Measurements from ENCODE around the gene DAZAP1.

DAZAP1 gene

DNA sequence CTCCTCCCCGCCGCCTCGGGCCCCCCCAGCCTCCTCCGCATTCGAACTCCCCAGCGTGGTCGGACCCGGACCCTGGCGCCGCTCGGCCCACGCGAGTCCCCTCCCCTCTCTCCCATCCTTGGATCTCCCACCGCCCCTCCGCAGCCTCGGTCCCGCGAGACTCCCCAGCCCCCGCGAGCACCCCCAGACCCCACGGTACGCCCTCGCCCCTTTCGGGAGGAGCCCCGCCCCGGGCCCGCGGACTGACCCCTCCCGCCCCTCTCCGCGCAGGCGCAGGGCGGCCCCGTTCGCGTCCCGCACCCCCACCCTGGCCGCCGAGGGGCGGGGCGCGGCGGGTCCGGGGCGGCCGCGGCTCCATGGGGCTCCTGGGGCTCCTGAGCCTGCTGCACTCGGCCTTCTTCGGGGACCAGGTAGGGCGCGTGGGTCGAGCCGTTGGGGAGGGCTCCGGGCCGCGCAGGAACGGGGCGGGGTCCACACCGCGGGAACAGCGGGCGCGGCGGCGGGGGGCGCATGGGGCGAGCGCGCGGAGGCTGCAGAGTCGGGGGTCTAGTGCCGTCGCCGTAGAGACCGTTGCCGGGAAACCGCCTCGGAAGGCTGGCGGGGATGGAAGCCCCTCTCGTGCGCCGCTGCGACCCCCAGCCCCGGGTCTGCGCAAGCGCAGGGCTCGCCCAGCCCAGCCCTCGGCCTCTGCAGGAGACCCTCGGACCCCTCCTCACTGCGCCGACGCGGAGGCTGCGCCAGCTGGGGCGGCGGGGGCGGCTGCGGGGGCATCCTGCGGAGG, 38.7 kb downstream of the DAZAP1 start:
- peak; percentile 62 for DNase-seq

DNA sequence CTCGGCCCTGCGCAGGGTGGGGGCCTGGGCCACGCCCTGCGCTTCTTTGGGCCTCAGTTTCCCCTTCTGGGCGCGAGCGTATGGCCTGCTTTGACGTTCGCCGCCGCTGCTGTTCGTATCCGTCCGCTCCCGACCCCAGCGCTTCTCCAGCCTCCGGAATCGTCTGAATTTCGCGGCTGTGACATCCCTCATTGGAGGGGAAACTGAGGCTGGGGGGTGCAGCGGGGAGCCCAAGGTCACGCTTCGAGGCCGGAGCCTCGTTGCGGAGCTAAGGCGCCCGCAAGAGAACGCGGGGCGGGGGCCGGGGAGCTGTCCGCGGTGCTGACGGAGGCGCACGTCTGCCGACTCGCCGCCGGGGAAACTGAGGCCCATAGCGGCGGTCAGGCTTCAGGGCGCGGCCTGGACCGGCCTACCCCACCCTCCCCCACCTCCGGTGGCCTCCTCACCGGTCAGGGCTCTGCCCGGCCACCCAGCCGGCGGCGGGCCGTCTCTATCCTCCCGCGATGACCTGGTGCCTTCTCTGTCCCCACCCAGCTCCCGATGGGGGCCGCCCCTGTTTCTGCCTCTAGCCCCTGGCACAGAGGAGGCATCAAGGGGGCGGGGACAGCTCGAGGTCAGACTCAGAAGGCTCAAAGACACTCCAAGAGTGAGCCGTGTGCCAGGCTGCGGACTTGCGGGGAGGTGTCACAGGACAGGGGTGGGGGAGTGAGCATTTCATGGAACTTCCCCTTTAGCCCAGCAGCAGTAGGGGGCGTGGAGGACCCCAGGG, 39.5 kb downstream of the DAZAP1 start:
- no peak for DNase-seq

DNA sequence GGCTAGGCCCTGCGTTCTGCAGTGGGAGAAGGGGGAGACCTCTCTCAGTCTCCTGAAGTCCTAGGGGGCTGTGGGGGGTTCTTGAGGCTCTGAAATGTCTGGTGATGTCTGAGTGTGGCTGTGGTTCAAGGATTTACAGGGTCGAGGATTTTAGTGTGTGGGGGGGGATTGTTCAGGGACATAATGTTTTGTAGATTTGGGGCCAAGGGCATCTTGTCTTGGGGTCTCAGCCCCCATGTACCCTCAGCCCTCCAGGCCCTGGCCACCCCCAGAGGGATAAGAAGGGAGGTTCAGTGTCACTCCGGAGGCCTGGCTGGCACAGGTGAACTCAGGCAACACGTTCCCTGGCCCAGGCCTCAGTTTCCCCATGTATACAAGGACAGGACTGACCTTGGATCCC, 40.1 kb downstream of the DAZAP1 start:
- DNase-seq = no peak

DNA sequence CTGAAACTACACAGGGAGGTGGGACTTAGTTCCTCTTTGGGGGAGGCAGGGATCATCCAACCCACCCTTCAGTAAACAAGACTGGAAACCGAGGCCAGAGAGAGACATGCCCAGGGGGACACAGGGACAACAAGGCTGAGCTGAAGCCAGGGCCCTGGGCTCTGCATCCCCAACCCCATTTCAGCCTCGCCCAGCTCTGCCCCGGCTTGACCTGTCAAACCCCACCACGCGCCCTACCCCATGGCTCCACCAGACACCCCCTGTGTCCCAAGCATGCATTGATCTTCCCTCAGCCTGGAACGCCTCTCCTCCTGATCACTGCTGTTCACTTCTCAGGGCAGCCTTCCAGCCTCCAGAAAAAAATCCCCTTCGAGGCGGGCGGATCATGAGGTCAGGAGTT, 40.6 kb downstream of the DAZAP1 start:
- DNase-seq = no peak

DNA sequence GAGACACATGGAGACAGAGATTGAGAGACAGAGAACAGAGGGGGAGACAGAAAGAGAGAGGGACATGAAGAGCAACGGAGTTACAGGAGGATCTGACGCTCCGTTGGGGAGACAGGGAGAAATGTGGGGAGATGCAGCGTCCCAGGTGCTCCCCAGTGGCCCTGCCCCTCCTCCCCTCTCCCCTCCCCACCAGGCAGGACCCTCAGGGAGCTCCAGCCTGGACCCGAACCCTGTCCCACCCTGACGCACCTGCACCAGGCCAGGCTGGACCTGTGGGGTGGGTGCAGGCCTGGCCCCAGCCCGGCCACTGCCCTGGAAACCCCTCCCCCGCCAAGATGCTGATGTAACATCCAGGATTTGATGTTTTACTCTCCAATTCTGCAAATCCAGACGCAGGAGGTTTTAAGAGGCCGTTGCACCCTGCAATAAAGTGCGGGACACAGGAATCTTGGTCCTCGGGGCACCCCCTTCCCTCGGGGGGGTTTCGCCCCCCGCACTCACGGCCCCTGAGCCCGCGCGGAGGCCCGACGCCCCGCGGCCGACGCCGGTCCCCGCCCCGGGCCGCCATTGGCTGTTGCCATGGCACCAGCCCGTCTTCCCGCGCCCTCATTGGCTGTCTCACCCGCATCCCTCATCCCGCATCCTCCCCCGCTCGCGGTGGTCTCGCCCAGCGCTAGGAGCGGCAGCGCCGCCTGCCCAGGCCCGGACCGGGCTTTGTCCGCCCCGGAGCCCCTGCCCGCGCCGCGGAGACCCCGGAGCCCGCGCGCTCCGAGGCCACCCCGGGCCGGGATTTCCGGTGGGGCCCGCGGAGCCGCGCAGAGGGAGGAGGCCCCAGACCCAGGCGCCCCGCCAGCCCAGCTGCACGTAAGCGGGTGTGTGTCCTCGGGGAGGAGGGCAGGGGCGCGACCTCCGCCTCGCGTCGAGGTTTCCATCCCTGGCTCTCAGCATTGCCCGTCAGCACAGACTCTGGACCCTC, 42.4 kb downstream of the DAZAP1 start, which contains the start of gene APC2:
Gene APC2, plus strand, starts transcription at position 655 of the 976 bp plus-strand sequence. CDS start 2,881 bp downstream, outside the sequence.
- no peak for DNase-seq

DNA sequence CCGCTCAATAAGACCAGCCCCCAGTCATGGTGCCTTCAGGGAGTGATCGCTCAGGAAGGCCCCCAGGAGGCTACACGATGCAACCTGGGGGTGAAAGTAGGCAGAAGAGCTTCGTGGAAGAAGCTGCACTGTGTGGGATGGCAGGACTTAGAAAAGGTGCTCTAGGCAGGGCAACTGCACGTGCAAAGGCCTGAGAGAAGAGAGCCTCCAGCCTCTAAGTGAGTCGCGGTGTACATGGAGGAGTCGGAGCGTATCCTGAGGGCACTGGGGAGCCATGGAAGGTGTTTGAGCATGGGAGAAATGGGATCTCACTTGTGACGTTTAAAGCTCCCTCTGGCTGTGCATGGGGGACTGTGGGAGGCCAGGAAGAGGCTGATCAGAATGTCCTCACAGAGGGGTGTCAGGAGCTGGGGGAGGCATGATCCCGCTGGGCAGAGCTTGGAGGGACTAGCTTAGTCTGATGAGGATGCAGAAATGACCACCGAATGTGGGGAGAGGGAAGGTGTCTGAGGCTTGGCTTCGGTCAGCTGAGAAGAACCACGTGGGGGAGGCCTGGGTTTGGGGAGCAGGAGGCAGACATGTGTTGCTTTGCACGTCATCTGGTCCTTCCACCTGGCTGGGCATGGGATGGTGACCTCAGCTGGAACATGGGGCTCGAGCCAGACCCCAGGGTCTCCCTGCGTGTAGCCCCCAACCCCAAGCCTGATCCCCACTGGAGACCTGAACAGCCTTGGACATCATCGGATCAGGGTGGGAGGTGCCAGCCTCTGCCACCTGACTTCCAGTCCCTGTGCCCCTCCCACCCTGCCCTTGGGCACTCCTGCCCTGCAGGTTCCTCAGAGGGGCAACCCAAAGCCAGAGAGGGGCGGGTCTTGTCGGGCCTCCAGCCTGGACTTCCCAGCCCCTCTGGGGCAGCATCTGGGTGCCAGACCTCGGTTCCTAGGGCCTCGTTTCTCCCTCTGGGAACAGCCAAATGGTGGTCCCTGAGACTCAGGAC, 43.6 kb downstream of the DAZAP1 start:
- DNase-seq = no peak

DNA sequence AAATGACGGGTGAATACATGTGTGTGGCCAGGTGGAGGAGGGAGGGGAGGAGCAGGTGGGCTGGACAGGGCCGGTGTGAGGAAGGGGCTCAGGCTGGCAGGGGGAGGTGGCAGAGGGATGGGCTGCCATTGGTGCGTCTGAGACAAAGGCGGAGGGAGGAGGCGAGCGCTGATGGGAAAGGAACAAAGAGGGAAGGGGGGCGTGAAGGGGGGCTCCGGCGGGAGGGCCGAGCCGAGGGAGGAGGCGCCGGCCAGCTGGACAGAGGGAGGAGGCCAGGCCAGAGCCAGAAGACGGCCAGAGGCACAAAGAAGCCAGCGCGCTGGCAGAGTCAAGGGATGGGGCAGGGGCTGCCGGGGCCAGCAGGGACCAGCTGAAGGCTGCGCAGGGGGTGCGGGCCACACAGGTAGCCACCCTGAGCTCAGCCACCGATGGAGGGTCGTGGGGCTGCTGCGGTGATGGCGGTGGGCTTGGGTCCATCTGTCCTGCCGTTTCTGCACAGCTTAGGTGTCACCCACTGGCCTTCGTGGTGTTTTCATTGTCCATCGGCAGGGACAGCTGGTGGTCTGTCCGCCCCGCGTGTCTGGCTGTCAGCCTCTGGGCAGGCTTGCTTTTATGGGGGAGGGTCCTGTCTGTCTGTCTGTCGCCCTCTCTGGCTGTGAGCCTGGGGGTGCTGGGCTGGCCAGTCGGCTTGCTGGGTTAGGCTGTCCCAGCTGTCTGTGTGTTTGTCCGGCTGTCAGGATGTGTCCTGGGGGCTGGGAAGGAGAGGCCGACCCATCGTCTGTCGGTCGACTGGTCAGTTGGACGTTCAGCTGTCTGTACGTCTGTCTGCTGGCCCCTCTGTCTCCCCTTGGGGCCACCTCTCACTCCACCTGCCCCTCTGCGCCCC, 44.8 kb downstream of the DAZAP1 start:
- DNase-seq = no peak

DNA sequence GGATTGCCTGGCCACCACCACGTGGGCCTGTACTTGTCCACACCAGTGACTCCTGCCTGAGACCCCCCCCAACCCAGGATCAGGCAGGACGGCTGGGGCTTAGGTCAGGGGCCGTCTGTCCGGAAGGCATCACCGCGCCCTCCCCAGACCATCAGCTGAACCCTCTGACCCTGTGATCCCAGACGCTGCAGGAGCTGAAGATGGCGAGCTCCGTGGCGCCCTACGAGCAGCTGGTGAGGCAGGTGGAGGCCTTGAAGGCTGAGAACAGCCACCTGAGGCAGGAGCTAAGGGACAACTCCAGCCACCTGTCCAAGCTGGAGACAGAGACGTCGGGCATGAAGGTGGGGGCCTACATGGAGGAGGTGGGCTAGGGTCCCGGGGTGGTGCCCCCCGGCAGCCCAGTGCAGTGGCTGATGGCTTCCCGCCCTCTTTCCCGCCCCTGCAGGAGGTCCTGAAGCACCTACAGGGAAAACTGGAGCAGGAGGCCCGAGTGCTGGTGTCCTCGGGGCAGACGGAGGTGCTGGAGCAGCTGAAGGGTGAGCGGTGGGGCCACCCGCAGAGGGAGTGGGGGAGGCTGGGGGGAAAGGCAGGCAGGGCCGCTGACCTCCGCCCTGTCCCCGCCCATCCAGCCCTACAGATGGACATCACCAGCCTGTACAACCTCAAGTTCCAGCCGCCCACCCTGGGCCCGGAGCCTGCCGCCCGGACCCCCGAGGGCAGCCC, 45.6 kb downstream of the DAZAP1 start:
- DNase-seq = no peak

DNA sequence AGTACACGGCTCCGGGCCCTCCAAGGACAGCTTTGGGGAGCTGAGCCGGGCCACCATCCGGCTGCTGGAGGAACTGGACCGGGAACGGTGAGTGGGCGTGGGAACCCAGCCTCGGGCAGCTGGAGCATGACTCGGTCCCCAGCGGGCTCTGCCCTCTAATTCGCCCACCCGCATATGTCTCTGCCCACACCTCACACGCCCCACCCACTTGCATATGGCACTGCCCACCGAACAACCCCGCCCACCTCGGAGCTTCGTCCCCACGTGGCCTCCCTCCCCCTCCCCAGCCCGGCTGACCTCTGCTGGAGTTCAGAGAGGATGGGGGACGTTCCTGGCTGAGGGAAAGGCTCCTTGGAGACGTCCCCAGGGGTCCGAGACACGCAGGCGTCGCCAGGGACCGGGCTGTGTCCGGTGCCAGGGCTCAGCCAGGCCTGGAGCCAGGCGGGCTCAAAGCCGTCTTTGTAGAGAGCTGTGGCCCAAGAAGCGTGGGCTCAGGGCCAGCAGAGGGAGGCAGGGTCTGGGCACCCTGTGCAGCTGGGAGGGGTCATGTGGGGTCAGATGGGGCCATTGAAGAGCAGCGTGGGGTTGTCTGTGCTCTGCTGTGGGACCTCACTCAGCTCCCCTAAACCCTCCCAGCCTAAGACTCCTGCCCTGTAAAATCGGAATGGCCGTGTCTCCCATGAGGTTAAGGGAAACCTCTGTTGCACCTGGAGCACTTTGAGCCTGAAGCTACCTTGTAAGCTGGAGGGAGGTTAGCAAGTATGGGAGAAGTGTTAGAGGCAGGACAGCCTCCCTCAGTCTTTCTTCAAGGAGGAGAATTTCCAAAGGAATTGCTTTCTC, 46.4 kb downstream of the DAZAP1 start:
- no peak for DNase-seq

DNA sequence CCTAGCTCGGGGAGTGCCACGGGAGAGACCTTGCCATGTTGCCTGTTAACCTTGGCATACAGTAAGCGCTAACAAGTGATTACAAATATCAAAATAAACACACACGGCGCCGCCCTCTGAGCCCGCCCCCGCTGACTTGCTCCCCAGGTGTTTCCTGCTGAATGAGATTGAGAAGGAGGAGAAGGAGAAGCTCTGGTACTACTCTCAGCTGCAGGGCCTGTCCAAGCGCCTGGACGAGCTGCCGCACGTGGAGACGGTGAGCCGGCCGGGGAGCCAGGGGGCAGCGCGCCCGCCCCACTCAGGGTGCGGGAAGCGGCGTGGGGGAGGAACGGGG, 47.6 kb downstream of the DAZAP1 start:
- no peak for DNase-seq

DNA sequence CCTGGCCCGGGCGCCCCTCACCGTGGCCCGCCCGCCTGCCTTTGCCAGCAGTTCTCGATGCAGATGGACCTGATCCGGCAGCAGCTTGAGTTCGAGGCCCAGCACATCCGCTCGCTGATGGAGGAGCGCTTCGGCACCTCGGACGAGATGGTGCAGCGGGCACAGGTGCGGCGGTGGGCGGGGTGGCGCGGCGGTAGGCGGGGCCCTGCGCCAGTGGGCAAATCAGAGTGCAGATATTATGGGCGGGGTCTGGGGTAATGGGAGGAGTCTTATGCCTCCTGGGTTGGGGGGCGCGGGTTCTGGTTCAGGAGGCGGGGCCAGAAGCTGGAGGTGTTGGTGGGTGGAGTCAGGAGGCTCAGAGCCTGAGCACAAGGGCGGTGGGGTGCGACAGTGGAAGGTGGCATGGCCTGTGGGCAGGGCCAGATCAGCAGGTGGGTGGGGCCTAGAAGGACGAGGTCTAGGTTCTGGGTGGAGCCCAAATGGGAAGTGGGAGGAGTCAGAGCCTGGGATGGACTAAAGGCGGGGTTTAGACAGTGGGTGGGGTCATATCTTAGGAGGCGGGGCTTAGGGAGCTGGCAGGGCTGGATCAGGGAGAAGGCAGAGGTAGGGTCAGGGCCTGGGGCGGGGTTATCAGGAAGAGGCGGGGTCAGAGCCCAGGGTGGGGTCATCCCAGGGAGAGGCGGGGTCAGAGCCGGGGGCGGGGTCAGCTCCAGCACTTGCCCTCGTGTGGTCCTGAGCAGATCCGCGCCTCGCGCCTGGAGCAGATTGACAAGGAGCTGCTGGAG, 48.1 kb downstream of the DAZAP1 start:
- DNase-seq = no peak

DNA sequence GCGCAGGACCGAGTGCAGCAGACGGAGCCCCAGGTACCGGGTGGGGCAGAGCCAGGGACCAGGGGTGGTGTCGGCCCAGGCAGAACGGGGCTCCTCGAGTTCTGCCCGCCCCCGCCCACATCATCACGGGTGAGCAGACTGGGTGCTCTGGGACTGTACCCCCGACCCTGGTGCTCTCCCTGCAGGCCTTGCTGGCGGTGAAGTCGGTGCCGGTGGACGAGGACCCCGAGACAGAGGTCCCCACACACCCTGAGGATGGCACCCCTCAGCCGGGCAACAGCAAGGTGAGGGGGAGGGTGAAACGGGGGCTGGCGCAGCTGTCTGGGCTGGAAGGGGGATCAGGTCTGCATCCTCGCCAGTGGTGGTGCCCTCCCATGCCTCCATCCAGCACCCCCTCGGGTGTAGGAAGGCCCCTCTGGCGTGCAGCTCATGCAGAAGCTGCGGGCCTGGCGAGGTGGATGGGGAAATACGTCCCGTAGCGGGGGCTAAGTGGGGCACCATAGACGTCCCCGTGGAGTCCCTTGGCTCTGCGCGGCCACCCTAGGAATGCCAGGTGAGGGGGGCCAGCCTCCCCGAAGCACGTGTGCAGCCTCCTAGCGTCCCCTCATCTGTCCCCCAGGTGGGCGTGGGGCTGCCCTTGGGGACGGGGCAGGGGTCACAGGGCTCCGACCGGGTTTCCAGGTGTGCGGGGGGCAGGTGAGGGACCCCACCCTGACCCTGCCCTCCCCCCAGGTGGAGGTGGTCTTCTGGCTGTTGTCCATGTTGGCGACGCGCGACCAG, 48.9 kb downstream of the DAZAP1 start:
- no peak for DNase-seq

DNA sequence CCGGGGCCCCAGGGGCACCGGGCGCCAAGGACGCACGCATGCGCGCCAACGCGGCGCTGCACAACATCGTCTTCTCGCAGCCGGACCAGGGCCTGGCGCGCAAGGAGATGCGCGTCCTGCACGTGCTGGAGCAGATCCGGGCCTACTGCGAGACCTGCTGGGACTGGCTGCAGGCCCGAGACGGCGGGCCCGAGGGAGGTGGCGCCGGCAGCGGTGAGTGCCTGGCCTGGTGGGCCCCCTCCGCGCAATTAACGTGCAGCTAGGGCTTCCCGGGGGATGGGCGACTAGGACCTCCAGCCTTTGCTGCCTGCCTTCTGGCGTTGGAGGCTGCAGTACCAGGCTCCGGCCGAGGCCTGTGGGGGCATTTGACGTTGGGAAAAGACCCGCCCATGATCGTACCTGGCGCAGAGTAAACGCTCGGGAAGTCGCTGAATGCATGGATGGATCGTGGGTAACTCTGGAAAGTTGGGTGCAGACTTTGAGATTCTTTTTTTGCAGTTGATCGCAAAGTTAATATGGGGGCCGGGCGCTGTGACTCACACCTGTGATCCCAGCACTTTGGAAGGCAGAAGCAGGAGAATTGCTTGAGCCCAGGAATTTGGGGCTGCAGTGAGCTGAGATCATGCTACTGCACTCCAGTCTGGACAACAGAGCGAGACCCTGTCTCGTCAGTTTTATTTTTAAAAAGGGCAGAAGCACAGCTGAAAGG, 49.8 kb downstream of the DAZAP1 start:
- no peak for DNase-seq

DNA sequence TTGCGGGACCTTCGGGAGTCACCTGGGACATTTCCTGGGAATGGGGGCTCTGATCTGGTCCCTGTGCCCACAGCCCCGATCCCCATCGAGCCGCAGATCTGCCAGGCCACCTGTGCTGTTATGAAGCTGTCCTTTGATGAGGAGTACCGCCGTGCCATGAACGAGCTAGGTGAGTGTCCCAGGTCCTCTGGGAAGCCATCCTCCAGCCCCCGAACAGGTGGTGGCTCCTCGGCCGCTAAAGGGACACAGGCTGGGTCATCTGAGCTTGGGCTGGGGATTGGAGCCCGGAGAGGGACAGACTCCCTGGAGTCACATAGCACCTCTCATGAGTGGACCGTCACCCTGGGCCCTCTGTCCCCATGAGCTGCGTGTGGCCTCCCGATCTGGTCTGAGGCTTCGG, 50.5 kb downstream of the DAZAP1 start:
- DNase-seq = no peak

DNA sequence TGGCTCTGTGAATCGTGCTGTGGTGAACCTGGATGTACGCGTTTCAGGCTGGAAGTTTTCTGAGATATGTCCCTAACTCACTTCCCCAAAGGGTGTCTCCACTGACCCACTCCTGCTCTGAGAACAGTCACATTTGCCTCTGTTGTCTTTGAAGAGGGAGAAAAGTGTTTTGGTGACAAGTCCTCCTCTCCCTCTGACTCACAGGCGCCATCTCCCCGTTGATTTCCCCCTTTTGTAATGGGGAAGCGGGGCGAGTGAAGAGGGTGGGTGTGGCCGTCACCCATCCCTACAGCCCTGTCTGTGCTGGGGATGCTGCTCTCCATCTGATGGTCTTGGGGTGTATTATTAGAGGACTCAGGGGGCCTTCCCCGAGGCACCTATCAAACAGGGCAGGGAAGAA, 52.1 kb downstream of the DAZAP1 start:
- DNase-seq = no peak
